K562 (cell line): ENCODE measurements around the gene PRR7. TPM values are rescaled to one million over a fixed set of nuclear protein-coding genes. Genes with fewer than 3 reads are reported as not detected.

Experiments used
- ATF7 ChIP-seq: fragments of 450-650 bp; IDR thresholded peaks from 2 replicates; pipeline ENCODE4 v1.7.1; 2014; ENCODE audit warnings: mild to moderate bottlenecking, moderate library complexity
- HMGN3 ChIP-seq: IDR thresholded peaks from 2 replicates; pipeline ENCODE4 v1.6.1; 2011; ENCODE audit warnings: borderline replicate concordance, low read depth, mild to moderate bottlenecking, mixed read lengths, low read length; ENCODE audit not compliant: insufficient read length; ENCODE audit errors: extremely low read depth
- MTA2 ChIP-seq: fragments of 450-650 bp; IDR thresholded peaks from 2 replicates; pipeline ENCODE4 v1.6.1; 2016; ENCODE audit warnings: low read depth
- NR2C2 ChIP-seq, 2 experiments: fragments of 200-800 bp in 1 of 2; sonication (Bioruptor generic) in 1 of 2; sonication (generic) in 1 of 2; formaldehyde crosslinking in 1 of 2; IDR thresholded peaks; 2 replicates each; pipeline versions ENCODE4 v1.6.1 to v1.8.0; 2016 to 2022; ENCODE audit warnings: mild to moderate bottlenecking in 1 of 2, missing compliant biosample characterization in 1 of 2, missing genetic modification characterization in 1 of 2, missing genetic modification reagents in 1 of 2
- RFX1 ChIP-seq: fragments of 450-650 bp; IDR thresholded peaks from 2 replicates; pipeline ENCODE4 v1.6.1; 2016; ENCODE audit warnings: mild to moderate bottlenecking, moderate library complexity
- SNIP1 ChIP-seq: fragments of 450-650 bp; IDR thresholded peaks from 2 replicates; pipeline ENCODE4 v1.7.1; 2017; ENCODE audit warnings: low read depth, mild to moderate bottlenecking
- ZNF3 ChIP-seq: fragments of 250-450 bp; sonication (Bioruptor Pico); IDR thresholded peaks from 2 replicates; pipeline ENCODE4 v1.5.0; 2021; ENCODE audit warnings: mild to moderate bottlenecking, moderate library complexity
- polyA plus RNA-seq, 8 experiments: library from polyadenylated mRNA; depleted of rRNA in 4 of 8; stranded (reverse) in 5 of 8; unstranded in 3 of 8; fragments of >200 nt; fragmentation: Nextera tagmentation in 2 of 8; fragmentation: Illumina TruSeq in 1 of 8; extraction: Ambion mirVana in 2 of 8; extraction: Trizol in 1 of 8; gene quantifications; 2 replicates each; pipeline versions ENCODE4 v1.2.1 to v1.2.3, GENCODE V29; 2011 to 2014; ENCODE audit warnings: inconsistent platforms in 1 of 8, missing spikeins in 1 of 8
- total RNA-seq, 7 experiments: library from RNA; depleted of rRNA in 6 of 7; stranded (reverse); fragments of >200 nt in 6 of 7; fragmentation: Illumina TruSeq in 2 of 7; extraction: Trizol in 2 of 7; gene quantifications; 2 replicates each; pipeline versions ENCODE4 v1.2.1 to v1.2.3, GENCODE V29; 2011 to 2021; ENCODE audit warnings: low replicate concordance in 1 of 7
- TF ChIP-seq, protein P1 (sequence below): sonication (generic); formaldehyde crosslinking; IDR thresholded peaks from 2 replicates; pipeline ENCODE4 v1.4.0; 2020; ENCODE audit warnings: mild to moderate bottlenecking, missing genetic modification reagents
- TF ChIP-seq, protein P2 (sequence below): fragments of 450-650 bp; IDR thresholded peaks from 2 replicates; pipeline ENCODE4 v1.6.1; 2017; ENCODE audit warnings: antibody characterized with exemption, mild to moderate bottlenecking
- TF ChIP-seq, protein P3 (sequence below): sonication (generic); formaldehyde crosslinking; IDR thresholded peaks from 2 replicates; pipeline ENCODE4 v1.8.0; 2022; ENCODE audit warnings: mild to moderate bottlenecking, missing genetic modification reagents

PRR7 gene
- total and polyA plus RNA-seq, 9 of the 15 experiments (the other 6 are each of a cell fraction or from before 2014, with no cell fraction given): 0.80 to 11.3 (median 10.4) TPM; not detected in 4

DNA sequence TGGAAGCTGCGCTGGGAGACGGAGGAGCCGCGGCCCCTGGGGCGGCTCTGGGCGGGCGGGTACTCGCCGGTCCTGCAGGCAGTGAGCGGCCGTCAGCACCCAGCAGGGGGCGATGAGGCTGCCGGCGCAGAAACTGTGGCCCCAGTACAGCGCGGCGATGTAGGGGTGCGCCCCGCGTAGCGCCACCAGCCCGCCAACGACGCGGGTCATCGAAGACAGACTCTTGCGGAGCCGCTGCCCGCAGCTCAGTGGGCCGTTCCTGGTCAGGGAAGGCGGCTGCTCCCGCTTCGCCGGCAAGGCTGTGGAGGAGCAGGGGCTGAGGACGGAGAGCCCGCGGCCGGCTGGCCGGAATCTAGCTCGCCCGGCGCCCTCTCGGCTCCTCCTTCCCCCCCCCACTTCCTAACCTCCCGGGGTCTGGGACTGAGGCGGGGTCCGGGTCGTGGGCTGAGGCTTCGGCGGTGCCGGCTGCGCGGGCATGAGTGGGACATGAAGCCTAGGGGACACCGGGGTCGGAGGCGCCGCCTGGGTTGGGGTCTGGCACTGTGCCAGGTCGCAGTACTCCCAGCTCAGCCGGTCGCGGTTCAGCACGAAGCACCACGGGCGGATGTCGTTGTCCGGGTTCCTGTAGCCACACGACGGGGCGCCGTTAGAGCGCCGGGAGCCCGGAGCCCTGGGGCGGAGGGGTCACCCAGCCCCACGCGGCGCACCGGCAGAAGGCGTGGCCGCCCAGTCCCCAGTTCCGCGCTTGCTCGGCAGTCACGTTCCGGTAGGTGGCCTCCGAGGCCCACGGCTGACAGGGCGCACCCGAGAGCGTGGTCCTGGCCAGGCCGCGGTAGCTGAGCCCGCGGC, 42.6 kb upstream of the PRR7 start (continued):
- TF ChIP-seq, protein P1, sequence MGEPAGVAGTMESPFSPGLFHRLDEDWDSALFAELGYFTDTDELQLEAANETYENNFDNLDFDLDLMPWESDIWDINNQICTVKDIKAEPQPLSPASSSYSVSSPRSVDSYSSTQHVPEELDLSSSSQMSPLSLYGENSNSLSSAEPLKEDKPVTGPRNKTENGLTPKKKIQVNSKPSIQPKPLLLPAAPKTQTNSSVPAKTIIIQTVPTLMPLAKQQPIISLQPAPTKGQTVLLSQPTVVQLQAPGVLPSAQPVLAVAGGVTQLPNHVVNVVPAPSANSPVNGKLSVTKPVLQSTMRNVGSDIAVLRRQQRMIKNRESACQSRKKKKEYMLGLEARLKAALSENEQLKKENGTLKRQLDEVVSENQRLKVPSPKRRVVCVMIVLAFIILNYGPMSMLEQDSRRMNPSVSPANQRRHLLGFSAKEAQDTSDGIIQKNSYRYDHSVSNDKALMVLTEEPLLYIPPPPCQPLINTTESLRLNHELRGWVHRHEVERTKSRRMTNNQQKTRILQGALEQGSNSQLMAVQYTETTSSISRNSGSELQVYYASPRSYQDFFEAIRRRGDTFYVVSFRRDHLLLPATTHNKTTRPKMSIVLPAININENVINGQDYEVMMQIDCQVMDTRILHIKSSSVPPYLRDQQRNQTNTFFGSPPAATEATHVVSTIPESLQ: no peak
- no peak for TF ChIP-seq RFX1
- TF ChIP-seq, protein P2, sequence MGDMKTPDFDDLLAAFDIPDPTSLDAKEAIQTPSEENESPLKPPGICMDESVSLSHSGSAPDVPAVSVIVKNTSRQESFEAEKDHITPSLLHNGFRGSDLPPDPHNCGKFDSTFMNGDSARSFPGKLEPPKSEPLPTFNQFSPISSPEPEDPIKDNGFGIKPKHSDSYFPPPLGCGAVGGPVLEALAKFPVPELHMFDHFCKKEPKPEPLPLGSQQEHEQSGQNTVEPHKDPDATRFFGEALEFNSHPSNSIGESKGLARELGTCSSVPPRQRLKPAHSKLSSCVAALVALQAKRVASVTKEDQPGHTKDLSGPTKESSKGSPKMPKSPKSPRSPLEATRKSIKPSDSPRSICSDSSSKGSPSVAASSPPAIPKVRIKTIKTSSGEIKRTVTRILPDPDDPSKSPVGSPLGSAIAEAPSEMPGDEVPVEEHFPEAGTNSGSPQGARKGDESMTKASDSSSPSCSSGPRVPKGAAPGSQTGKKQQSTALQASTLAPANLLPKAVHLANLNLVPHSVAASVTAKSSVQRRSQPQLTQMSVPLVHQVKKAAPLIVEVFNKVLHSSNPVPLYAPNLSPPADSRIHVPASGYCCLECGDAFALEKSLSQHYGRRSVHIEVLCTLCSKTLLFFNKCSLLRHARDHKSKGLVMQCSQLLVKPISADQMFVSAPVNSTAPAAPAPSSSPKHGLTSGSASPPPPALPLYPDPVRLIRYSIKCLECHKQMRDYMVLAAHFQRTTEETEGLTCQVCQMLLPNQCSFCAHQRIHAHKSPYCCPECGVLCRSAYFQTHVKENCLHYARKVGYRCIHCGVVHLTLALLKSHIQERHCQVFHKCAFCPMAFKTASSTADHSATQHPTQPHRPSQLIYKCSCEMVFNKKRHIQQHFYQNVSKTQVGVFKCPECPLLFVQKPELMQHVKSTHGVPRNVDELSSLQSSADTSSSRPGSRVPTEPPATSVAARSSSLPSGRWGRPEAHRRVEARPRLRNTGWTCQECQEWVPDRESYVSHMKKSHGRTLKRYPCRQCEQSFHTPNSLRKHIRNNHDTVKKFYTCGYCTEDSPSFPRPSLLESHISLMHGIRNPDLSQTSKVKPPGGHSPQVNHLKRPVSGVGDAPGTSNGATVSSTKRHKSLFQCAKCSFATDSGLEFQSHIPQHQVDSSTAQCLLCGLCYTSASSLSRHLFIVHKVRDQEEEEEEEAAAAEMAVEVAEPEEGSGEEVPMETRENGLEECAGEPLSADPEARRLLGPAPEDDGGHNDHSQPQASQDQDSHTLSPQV: peak; percentile 76; the same call in 1 of the 2 replicates
- no peak for TF ChIP-seq MTA2
- TF ChIP-seq ATF7: peak; percentile 44; the same call in 1 of the 2 replicates
- TF ChIP-seq NR2C2 (CRISPR knock-in tag; IDR thresholded peaks at IDR 0.05): no peak
- peak; percentile 70 for TF ChIP-seq NR2C2 (tag; IDR thresholded peaks at IDR 0.05)
- TF ChIP-seq, protein P3, sequence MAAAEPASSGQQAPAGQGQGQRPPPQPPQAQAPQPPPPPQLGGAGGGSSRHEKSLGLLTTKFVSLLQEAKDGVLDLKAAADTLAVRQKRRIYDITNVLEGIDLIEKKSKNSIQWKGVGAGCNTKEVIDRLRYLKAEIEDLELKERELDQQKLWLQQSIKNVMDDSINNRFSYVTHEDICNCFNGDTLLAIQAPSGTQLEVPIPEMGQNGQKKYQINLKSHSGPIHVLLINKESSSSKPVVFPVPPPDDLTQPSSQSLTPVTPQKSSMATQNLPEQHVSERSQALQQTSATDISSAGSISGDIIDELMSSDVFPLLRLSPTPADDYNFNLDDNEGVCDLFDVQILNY (CRISPR knock-in tag): peak; percentile 90
- TF ChIP-seq ZNF3 (CRISPR knock-in tag): no peak
- TF ChIP-seq HMGN3: peak; percentile 66
- no peak for TF ChIP-seq SNIP1
